Spleen (tissue), 11 donors: ENCODE data around the gene RANBP9. TPM values are rescaled to one million over a fixed set of nuclear protein-coding genes. Genes with fewer than 3 reads are reported as not detected.

Experiments
- DNase-seq: peaks from one replicate; pipeline ENCODE4 v3.0.0-alpha.2; 2020
- H3K27ac ChIP-seq, 8 donors: fragments of 200-600 bp; sonication (generic) in 7 of 8; 1 replicate in 4 of 8; 2 replicates in 4 of 8; pipeline versions ENCODE4 v1.5.0 to v1.8.0; 2016 to 2021; ENCODE audit warnings: inconsistent platforms in 4 of 8, mild to moderate bottlenecking in 4 of 8, moderate library complexity in 1 of 8
- H3K27me3 ChIP-seq, 7 donors: fragments of 200-600 bp; sonication (generic) in 6 of 7; replicated peaks in 1 of 7; 1 replicate in 4 of 7; 2 replicates in 3 of 7; pipeline versions ENCODE4 v1.5.0 to v1.8.0; 2016 to 2021; ENCODE audit warnings: inconsistent platforms in 3 of 7, mild to moderate bottlenecking in 1 of 7
- H3K36me3 ChIP-seq, 6 donors: fragments of 200-600 bp; sonication (generic) in 5 of 6; 1 replicate in 4 of 6; 2 replicates in 2 of 6; pipeline versions ENCODE4 v1.5.0 to v1.8.0; 2016 to 2021; ENCODE audit warnings: inconsistent platforms in 2 of 6
- H3K4me1 ChIP-seq, 6 donors: fragments of 200-600 bp; sonication (generic) in 5 of 6; 1 replicate in 3 of 6; 2 replicates in 3 of 6; pipeline versions ENCODE4 v1.5.0 to v1.8.0; 2016 to 2021; ENCODE audit warnings: inconsistent platforms in 3 of 6
- H3K4me3 ChIP-seq, 8 donors: fragments of 200-600 bp; sonication (generic) in 7 of 8; 1 replicate in 4 of 8; 2 replicates in 4 of 8; pipeline versions ENCODE4 v1.5.0 to v1.8.0; 2016 to 2021; ENCODE audit warnings: inconsistent platforms in 4 of 8, mild to moderate bottlenecking in 4 of 8, moderate library complexity in 2 of 8
- H3K9me3 ChIP-seq, 8 donors: fragments of 200-600 bp; sonication (generic) in 7 of 8; 1 replicate in 4 of 8; 2 replicates in 4 of 8; pipeline versions ENCODE4 v1.5.0 to v1.8.0; 2016 to 2021; ENCODE audit warnings: inconsistent platforms in 4 of 8
- CTCF ChIP-seq, 11 experiments: fragments of 200-600 bp in 7 of 11; fragments of 450-650 bp in 4 of 11; sonication (generic) in 4 of 11; IDR thresholded peaks in 8 of 11; conservative IDR thresholded peaks in 3 of 11; 1 replicate in 7 of 11; 2 replicates in 4 of 11; pipeline versions ENCODE4 v1.4.0 to v1.8.0; 2016 to 2021; ENCODE audit warnings: antibody characterized with exemption in 11 of 11, inconsistent platforms in 4 of 11, mild to moderate bottlenecking in 1 of 11
- POLR2A ChIP-seq, 3 donors: fragments of 450-650 bp; IDR thresholded peaks; one replicate each; pipeline ENCODE4 v1.5.1; 2017; ENCODE audit warnings: antibody characterized with exemption in 3 of 3, mild to moderate bottlenecking in 1 of 3
- POLR2AphosphoS5 ChIP-seq, 3 donors: sonication (generic); formaldehyde crosslinking; IDR thresholded peaks; one replicate each; pipeline ENCODE4 v1.5.1; 2017; ENCODE audit warnings: antibody characterized with exemption in 3 of 3
- WGBS, 5 donors: extraction: QIAGEN DNeasy Blood & Tissue Kit in 3 of 5; methylation state at CpG; one replicate each; pipeline versions ENCODE4 v1.1.5 to v1.1.7; 2013 to 2018; 5-methylcytosine and 5-hydroxymethylcytosine counted together
- intact Hi-C: fragments of 100-400 bp; cut with DNase I; formaldehyde crosslinking; loops from one replicate; pipeline ENCODE4 v1.15.0; 2023; ENCODE audit warnings: low total_unique reads
- polyA plus RNA-seq, 3 donors: library from polyadenylated mRNA; stranded (reverse); fragments of 200-250 nt; gene quantifications; one replicate each; pipeline ENCODE4 v1.2.1, GENCODE V29; 2013
- total RNA-seq, 7 donors: library from RNA; depleted of rRNA in 3 of 7; stranded (reverse); fragments of >200 nt in 3 of 7; fragmentation: NEBNext Ultra II Directional in 4 of 7; extraction: Animal tissue kit (Norgen Biotek cat#: 25700) in 4 of 7; gene quantifications; one replicate each; pipeline versions ENCODE4 v1.1.0 to v1.2.1, GENCODE V29; 2016 to 2021
- donor health status: healthy with polysubstance abuse.
- donor health status: DM: no; HTN: no; CAD: no; lungs with moderate emphysema.
- donor health status: DM: no; HTN: no; CAD: no.
- donor health status: Bipolar disorder and iron deficiency.
- donor health status: healthy.
- donor health status: DM: no; HTN: no; CAD: no.
- donor health status: DM: yes; HTN: yes; CAD: no.

Gene RANBP9
- total and polyA plus RNA-seq, 10 donors = 13.4 to 41.8 (median 34.6) TPM

- H3K9me3 ChIP-seq = no peaks in the 10 kb centered on the region
- H3K27ac ChIP-seq = no peak overlapping the region
- intact Hi-C loops = no loop called here
- WGBS, 5 donors = 93 to 98% (median 95%) methylated on average over 2 of the region's 2 CpGs
- no peak for TF ChIP-seq CTCF (IDR thresholded peaks at IDR 0.05 in 8 of 11, conservative IDR thresholded peaks at IDR 0.05 in 3 of 11)
- no peak for TF ChIP-seq POLR2A (IDR thresholded peaks at IDR 0.05)
- TF ChIP-seq POLR2AphosphoS5 (IDR thresholded peaks at IDR 0.05) = no peak
- H3K36me3 ChIP-seq = no peaks in the 10 kb centered on the region
- no peak for DNase-seq
- H3K4me1 ChIP-seq = no peaks in the 10 kb centered on the region
- H3K4me3 ChIP-seq = no peak overlapping the region
- H3K27me3 ChIP-seq = no peaks in the 10 kb centered on the region
Observed at GRCh38 chr6:13754644-13755043, 43.0 kb upstream of the RANBP9 start.

- Histone ChIP-seq H3K4me3 (no peak overlapping the region), H3K36me3 (no peaks in the 10 kb centered on the region), H3K27me3 (peaks cover 0 to 5% (median 0%) of the 10 kb centered on the region in 7 donors), H3K27ac (no peak overlapping the region), H3K9me3 (peaks cover 0 to 5% (median 0%) of the 10 kb centered on the region in 8 donors), H3K4me1 (no peaks in the 10 kb centered on the region)
- intact Hi-C loops = no loop called here
- TF ChIP-seq CTCF (IDR thresholded peaks at IDR 0.05 in 8 of 11, conservative IDR thresholded peaks at IDR 0.05 in 3 of 11) (no peak), POLR2AphosphoS5 (IDR thresholded peaks at IDR 0.05) (no peak), POLR2A (IDR thresholded peaks at IDR 0.05) (no peak)
- WGBS, 5 donors = 90 to 99% (median 96%) methylated on average over 7 of the region's 7 CpGs
- no peak for DNase-seq
Observed at GRCh38 chr6:13743736-13744127, 32.1 kb upstream of the RANBP9 start.

GRCh38 chr6:13742961-13743735 is 31.5 kb upstream of the RANBP9 start:
- no peaks in the 10 kb centered on the region for H3K4me1 ChIP-seq
- H3K36me3 ChIP-seq = no peaks in the 10 kb centered on the region
- 57 to 93% (median 78%) methylated on average over 27 to 56 of the region's 56 CpGs for WGBS, 5 donors
- peak overlapping the region in 1 of 8 donors; percentile 51 for H3K4me3 ChIP-seq
- H3K27me3 ChIP-seq = peaks cover 0 to 5% (median 0%) of the 10 kb centered on the region in 7 donors
- no peak overlapping the region for H3K27ac ChIP-seq
- H3K9me3 ChIP-seq = peaks cover 0 to 5% (median 0%) of the 10 kb centered on the region in 8 donors
- TF ChIP-seq POLR2A (IDR thresholded peaks at IDR 0.05) = no peak
- no peak for TF ChIP-seq CTCF (IDR thresholded peaks at IDR 0.05 in 8 of 11, conservative IDR thresholded peaks at IDR 0.05 in 3 of 11)
- TF ChIP-seq POLR2AphosphoS5 (IDR thresholded peaks at IDR 0.05) = no peak
- intact Hi-C loops = no loop called here
- no peak for DNase-seq

GRCh38 chr6:13741365-13741764 is 29.7 kb upstream of the RANBP9 start:
- Histone ChIP-seq H3K4me3 (no peak overlapping the region), H3K9me3 (no peaks in the 10 kb centered on the region), H3K4me1 (no peaks in the 10 kb centered on the region), H3K36me3 (no peaks in the 10 kb centered on the region), H3K27me3 (peaks cover 0 to 5% (median 0%) of the 10 kb centered on the region in 7 donors), H3K27ac (no peak overlapping the region)
- TF ChIP-seq CTCF (IDR thresholded peaks at IDR 0.05 in 8 of 11, conservative IDR thresholded peaks at IDR 0.05 in 3 of 11) (no peak), POLR2A (IDR thresholded peaks at IDR 0.05) (no peak), POLR2AphosphoS5 (IDR thresholded peaks at IDR 0.05) (no peak)
- no peak for DNase-seq
- intact Hi-C loops = no loop called here
- 83 to 98% (median 89%) methylated on average over 4 of the region's 4 CpGs for WGBS, 5 donors
